Progenitor cell of endocrine pancreas (in vitro differentiated cells): ENCODE data around the gene DSE. TPM values are rescaled to one million over a fixed set of nuclear protein-coding genes. Genes with fewer than 3 reads are reported as not detected.

Experiments
- DNase-seq: peaks from one replicate; pipeline ENCODE4 v3.0.0; 2021; ENCODE audit warnings: low spot score; ENCODE audit not compliant: unreplicated experiment
- H3K27ac Mint-ChIP-seq: 2 replicates; pipeline ENCODE4 v1.8.0; 2021; ENCODE audit warnings: mild to moderate bottlenecking, moderate library complexity, mixed read lengths
- H3K27me3 Mint-ChIP-seq: 2 replicates; pipeline ENCODE4 v1.8.0; 2021; ENCODE audit warnings: mixed read lengths
- H3K36me3 Mint-ChIP-seq: 2 replicates; pipeline ENCODE4 v1.8.0; 2022; ENCODE audit warnings: mixed read lengths; ENCODE audit not compliant: insufficient read depth
- H3K4me1 Mint-ChIP-seq: 2 replicates; pipeline ENCODE4 v1.8.0; 2021; ENCODE audit warnings: low read depth, mixed read lengths
- H3K4me3 Mint-ChIP-seq: 2 replicates; pipeline ENCODE4 v1.8.0; 2021; ENCODE audit warnings: low read depth, mild to moderate bottlenecking, moderate library complexity, mixed read lengths
- H3K9me3 Mint-ChIP-seq: 2 replicates; pipeline ENCODE4 v1.8.0; 2021; ENCODE audit warnings: low read depth, mixed read lengths
- total RNA-seq: library from RNA; stranded (reverse); gene quantifications from 2 replicates; pipeline ENCODE4 v1.2.1, GENCODE V29; 2021
- TF ChIP-seq, protein P1 (sequence below): fragments of 200-600 bp; sonication (generic); IDR thresholded peaks from one replicate; pipeline ENCODE4 v1.5.0; 2021; ENCODE audit warnings: antibody characterized with exemption, mild to moderate bottlenecking; ENCODE audit not compliant: unreplicated experiment

Gene DSE
- total RNA-seq, 1 donor from 2014 or later: 20.4 TPM

DNA sequence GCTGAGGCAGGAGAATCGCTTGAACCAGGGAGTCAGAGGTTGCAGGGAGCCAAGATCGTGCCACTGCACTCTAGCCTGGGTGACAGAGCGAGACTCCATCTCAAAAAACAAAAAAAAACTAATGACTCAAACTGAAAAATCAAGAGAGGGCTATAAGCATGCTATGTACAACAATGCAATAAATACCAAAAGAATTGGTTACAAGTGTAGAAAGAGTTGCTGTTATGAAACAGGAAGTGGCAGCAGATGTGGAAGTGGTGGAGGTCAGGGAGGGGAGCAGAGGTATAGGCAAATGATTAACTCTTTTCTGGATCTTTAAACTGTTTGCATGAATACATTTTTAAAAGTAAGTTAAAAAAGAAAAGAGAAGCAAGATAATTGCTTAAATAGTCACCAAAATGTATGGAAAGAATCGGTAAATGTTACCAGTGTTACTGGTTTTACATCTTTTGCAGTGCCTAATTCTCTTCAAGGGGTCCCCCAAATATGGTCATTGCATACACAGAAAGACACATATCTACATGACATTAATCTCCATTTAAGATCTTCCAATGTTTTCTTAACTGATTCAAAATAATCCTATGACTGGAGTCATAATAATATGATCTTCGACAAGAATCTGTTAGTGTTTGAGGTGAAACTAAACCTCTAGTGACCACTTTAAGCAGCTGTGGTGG lies 105.4 kb downstream of the DSE start:
- no peaks in the 10 kb centered on the region for H3K27me3 Mint-ChIP-seq
- TF ChIP-seq, protein P1, sequence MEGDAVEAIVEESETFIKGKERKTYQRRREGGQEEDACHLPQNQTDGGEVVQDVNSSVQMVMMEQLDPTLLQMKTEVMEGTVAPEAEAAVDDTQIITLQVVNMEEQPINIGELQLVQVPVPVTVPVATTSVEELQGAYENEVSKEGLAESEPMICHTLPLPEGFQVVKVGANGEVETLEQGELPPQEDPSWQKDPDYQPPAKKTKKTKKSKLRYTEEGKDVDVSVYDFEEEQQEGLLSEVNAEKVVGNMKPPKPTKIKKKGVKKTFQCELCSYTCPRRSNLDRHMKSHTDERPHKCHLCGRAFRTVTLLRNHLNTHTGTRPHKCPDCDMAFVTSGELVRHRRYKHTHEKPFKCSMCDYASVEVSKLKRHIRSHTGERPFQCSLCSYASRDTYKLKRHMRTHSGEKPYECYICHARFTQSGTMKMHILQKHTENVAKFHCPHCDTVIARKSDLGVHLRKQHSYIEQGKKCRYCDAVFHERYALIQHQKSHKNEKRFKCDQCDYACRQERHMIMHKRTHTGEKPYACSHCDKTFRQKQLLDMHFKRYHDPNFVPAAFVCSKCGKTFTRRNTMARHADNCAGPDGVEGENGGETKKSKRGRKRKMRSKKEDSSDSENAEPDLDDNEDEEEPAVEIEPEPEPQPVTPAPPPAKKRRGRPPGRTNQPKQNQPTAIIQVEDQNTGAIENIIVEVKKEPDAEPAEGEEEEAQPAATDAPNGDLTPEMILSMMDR: no peak
- peaks cover 3% of the 10 kb centered on the region for H3K9me3 Mint-ChIP-seq
- no peaks in the 10 kb centered on the region for H3K36me3 Mint-ChIP-seq
- H3K4me1 Mint-ChIP-seq: no peaks in the 10 kb centered on the region
- no peak overlapping the region for H3K27ac Mint-ChIP-seq
- no peak overlapping the region for H3K4me3 Mint-ChIP-seq
- no peak for DNase-seq

- H3K9me3 Mint-ChIP-seq: peaks cover 3% of the 10 kb centered on the region
- no peak for DNase-seq
- H3K36me3 Mint-ChIP-seq: no peaks in the 10 kb centered on the region
- H3K27ac Mint-ChIP-seq: no peak overlapping the region
- peaks cover 20% of the 10 kb centered on the region for H3K4me1 Mint-ChIP-seq
- TF ChIP-seq, protein P1: no peak
- H3K4me3 Mint-ChIP-seq: no peak overlapping the region
- H3K27me3 Mint-ChIP-seq: peaks cover 3% of the 10 kb centered on the region
Measured at GRCh38 chr6:116482780-116483179, 112.0 kb downstream of the DSE start.

DNA sequence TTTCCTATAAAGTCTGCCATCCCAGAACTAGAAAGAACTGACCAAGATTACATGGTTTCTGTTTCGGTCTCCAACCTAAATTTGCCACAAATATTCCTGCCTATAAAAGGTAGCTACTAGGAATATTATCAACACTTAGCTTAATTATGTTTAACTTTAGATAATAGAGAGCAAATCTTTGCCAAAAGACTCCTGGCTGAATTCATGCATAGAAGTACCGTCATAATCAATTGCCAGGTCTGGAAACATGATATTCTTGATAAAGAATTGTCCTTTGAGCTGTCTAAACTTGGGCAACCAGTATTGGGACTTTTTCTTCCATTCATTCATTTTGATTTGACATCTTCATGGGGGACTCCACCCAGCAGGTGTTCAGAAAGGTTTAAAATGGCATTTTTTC lies 112.9 kb downstream of the DSE start:
- Mint-ChIP-seq H3K27ac (peak overlapping the region; percentile 69), H3K4me1 (peaks cover 20% of the 10 kb centered on the region), H3K36me3 (no peaks in the 10 kb centered on the region), H3K4me3 (no peak overlapping the region), H3K9me3 (peaks cover 1% of the 10 kb centered on the region), H3K27me3 (peaks cover 3% of the 10 kb centered on the region)
- TF ChIP-seq, protein P1: no peak
- no peak for DNase-seq

GRCh38 chr6:116485559-116486184 lies 114.9 kb downstream of the DSE start:
- peaks cover 20% of the 10 kb centered on the region for H3K4me1 Mint-ChIP-seq
- no peak overlapping the region for H3K27ac Mint-ChIP-seq
- TF ChIP-seq, protein P1: no peak
- H3K9me3 Mint-ChIP-seq: peaks cover 4% of the 10 kb centered on the region
- no peak for DNase-seq
- H3K36me3 Mint-ChIP-seq: no peaks in the 10 kb centered on the region
- H3K4me3 Mint-ChIP-seq: no peak overlapping the region
- H3K27me3 Mint-ChIP-seq: peaks cover 3% of the 10 kb centered on the region

GRCh38 chr6:116491610-116492330 lies 121.0 kb downstream of the DSE start:
- H3K36me3 Mint-ChIP-seq: no peaks in the 10 kb centered on the region
- TF ChIP-seq, protein P1: no peak
- no peaks in the 10 kb centered on the region for H3K27me3 Mint-ChIP-seq
- H3K27ac Mint-ChIP-seq: no peak overlapping the region
- H3K9me3 Mint-ChIP-seq: peaks cover 6% of the 10 kb centered on the region
- DNase-seq: no peak
- no peak overlapping the region for H3K4me3 Mint-ChIP-seq
- H3K4me1 Mint-ChIP-seq: no peaks in the 10 kb centered on the region
